OCI-M1 (cell line): ENCODE data around the gene MREG.
A peak's percentile ranks its signal among the peaks of the same experiment; 100 is the strongest.
"Not testable (repeated sequence)": the region's sequence is repeated elsewhere in the genome, so short reads cannot be mapped to it uniquely, and the experiment has no call there.

Experiments used
- DNase-seq: peaks from one replicate; lab custom pipeline; 2025; lab: John Stamatoyannopoulos, UW

MREG gene

GRCh38 chr2:215988556-215989207, 24.7 kb downstream of the MREG start:
- DNase-seq: not testable (repeated sequence)

- no peak for DNase-seq
Observed at GRCh38 chr2:215985257-215985656, 28.1 kb downstream of the MREG start.

- no peak for DNase-seq
Observed at GRCh38 chr2:215984661-215985060, 28.7 kb downstream of the MREG start.

- DNase-seq: no peak
Observed at GRCh38 chr2:215983581-215984351, 29.6 kb downstream of the MREG start.

- no peak for DNase-seq
Observed at GRCh38 chr2:215982465-215982875, 30.9 kb downstream of the MREG start.

GRCh38 chr2:215981115-215981514, 32.2 kb downstream of the MREG start:
- no peak for DNase-seq

- DNase-seq: peak; percentile 47
Observed at GRCh38 chr2:215979620-215980019, 33.7 kb downstream of the MREG start.

- no peak for DNase-seq
Observed at GRCh38 chr2:215974700-215975429, 38.5 kb downstream of the MREG start.

GRCh38 chr2:215973954-215974699, 39.2 kb downstream of the MREG start:
- DNase-seq: peak; percentile 26

GRCh38 chr2:215973145-215973792, 40.1 kb downstream of the MREG start:
- DNase-seq: no peak

GRCh38 chr2:215971671-215972070, 41.7 kb downstream of the MREG start:
- no peak for DNase-seq

GRCh38 chr2:215970894-215971293, 42.5 kb downstream of the MREG start:
- not testable (repeated sequence) for DNase-seq

- no peak for DNase-seq
Observed at GRCh38 chr2:215970425-215970824, 42.9 kb downstream of the MREG start.

GRCh38 chr2:215969131-215969841, 44.1 kb downstream of the MREG start:
- DNase-seq: no peak

GRCh38 chr2:215968499-215968898, 44.9 kb downstream of the MREG start:
- DNase-seq: no peak

GRCh38 chr2:215967590-215968378, 45.6 kb downstream of the MREG start:
- no peak for DNase-seq

- no peak for DNase-seq
Observed at GRCh38 chr2:215966951-215967350, 46.4 kb downstream of the MREG start.

GRCh38 chr2:215966274-215966673, 47.1 kb downstream of the MREG start:
- peak; percentile 28 for DNase-seq

GRCh38 chr2:215965532-215966165, 47.7 kb downstream of the MREG start:
- DNase-seq: peak; percentile 32

GRCh38 chr2:215961981-215962380, 51.4 kb downstream of the MREG start:
- DNase-seq: no peak
